HepG2 (cell line): ENCODE results near the gene TJP2. TPM values are rescaled to one million over a fixed set of nuclear protein-coding genes. Genes with fewer than 3 reads are reported as not detected.

Experiments
- ATAC-seq: fragments of 200-7000 bp; cut with Tn5 transposase; 3 replicates; pipeline ENCODE4 v1.9.1; 2020; ENCODE audit warnings: mild to moderate bottlenecking, moderate library complexity
- BruUV-seq: library from RNA; stranded (reverse); fragments of 400-500 nt; replicated peaks from 2 replicates; lab custom pipeline; 2021; lab: Mats Ljungman, UMichigan
- CTCF ChIA-PET: fragments of 300-600 bp; formaldehyde crosslinking; extraction: SDS; loops from one replicate; lab custom pipeline; 2021; ENCODE audit warnings: low total read pairs, inconsistent platforms, low intra/inter-chr PET ratio; lab: Yijun Ruan, JAX
- POLR2A ChIA-PET: fragments of 350-600 bp; sonication (Branson Sonifier 250); formaldehyde crosslinking; loops from one replicate; lab custom pipeline; 2020; ENCODE audit warnings: antibody characterized with exemption, inconsistent platforms; lab: Yijun Ruan, JAX
- DNase-seq: peaks from one replicate; pipeline ENCODE4 v3.0.0-alpha.2; 2015; ENCODE audit warnings: low spot score
- FAIRE-seq: peaks from 3 replicates; lab custom pipeline; 2011; peaks lifted over from hg19 to GRCh38; lab: Jason Lieb, UNC
- H2AFZ ChIP-seq: one replicate; pipeline ENCODE4 v1.6.1; 2011; ENCODE audit warnings: low read length, inconsistent platforms
- H3K27ac ChIP-seq: fragments of 300-600 bp; 3 replicates; pipeline ENCODE4 v1.8.0; 2011; ENCODE audit warnings: mixed run types, mild to moderate bottlenecking, mixed read lengths, low read length, inconsistent platforms; ENCODE audit not compliant: insufficient read depth; ENCODE audit errors: extremely low read length
- H3K27me3 ChIP-seq, 2 experiments: fragments of 200-600 bp in 1 of 2; 2 replicates in 1 of 2; 3 replicates in 1 of 2; pipeline versions ENCODE4 v1.6.0 to v1.8.0; 2011; ENCODE audit warnings: low read length in 2 of 2, mild to moderate bottlenecking in 2 of 2, moderate library complexity in 2 of 2, inconsistent platforms in 1 of 2; ENCODE audit not compliant: insufficient read depth in 2 of 2, control insufficient read depth in 1 of 2
- H3K36me3 ChIP-seq, 2 experiments: fragments of 200-600 bp in 1 of 2; replicated peaks in 1 of 2; 2 replicates in 1 of 2; 3 replicates in 1 of 2; pipeline versions ENCODE4 v1.5.1 to v1.8.0; 2011; ENCODE audit warnings: low read length in 2 of 2, inconsistent platforms in 1 of 2; ENCODE audit not compliant: insufficient read depth in 2 of 2, control insufficient read depth in 1 of 2
- H3K4me1 ChIP-seq: 2 replicates; pipeline ENCODE4 v1.5.1; 2012; ENCODE audit warnings: low read length, inconsistent platforms; ENCODE audit not compliant: insufficient read depth
- H3K4me2 ChIP-seq: 2 replicates; pipeline ENCODE4 v1.6.0; 2011; ENCODE audit warnings: low read depth, low read length, inconsistent platforms
- H3K4me3 ChIP-seq, 3 experiments: fragments of 200-600 bp in 1 of 3; sonication (generic), shearing (Covaris generic) in 1 of 3; replicated peaks in 1 of 3; 2 replicates each; pipeline ENCODE4 v1.5.1; 2011 to 2016; ENCODE audit warnings: low read length in 3 of 3, inconsistent platforms in 2 of 3, low read depth in 2 of 3, mild to moderate bottlenecking in 2 of 3, control low read depth in 1 of 3, mixed read lengths in 1 of 3; ENCODE audit not compliant: insufficient read depth in 1 of 3
- H3K79me2 ChIP-seq: one replicate; pipeline ENCODE4 v1.6.1; 2011; ENCODE audit warnings: low read length, inconsistent platforms; ENCODE audit not compliant: insufficient read depth
- H3K9ac ChIP-seq: 2 replicates; pipeline ENCODE4 v1.6.0; 2011; ENCODE audit warnings: mild to moderate bottlenecking, low read depth, low read length, inconsistent platforms; ENCODE audit not compliant: insufficient read depth
- H3K9me3 ChIP-seq: 2 replicates; pipeline ENCODE4 v1.5.1; 2012; ENCODE audit warnings: mild to moderate bottlenecking, low read length
- H4K20me1 ChIP-seq: 2 replicates; pipeline ENCODE4 v1.6.0; 2011; ENCODE audit warnings: inconsistent platforms, mild to moderate bottlenecking, low read length, moderate library complexity; ENCODE audit not compliant: insufficient read depth
- ARNT ChIP-seq: fragments of 450-650 bp; IDR thresholded peaks from 2 replicates; pipeline ENCODE4 v1.6.1; 2017
- ATF4 ChIP-seq, 2 experiments: fragments of 450-650 bp in 1 of 2; sonication (generic) in 1 of 2; formaldehyde crosslinking; IDR thresholded peaks; 2 replicates each; pipeline versions ENCODE4 v1.5.0 to v1.8.0; 2020 to 2022; ENCODE audit warnings: mild to moderate bottlenecking in 1 of 2, missing genetic modification reagents in 1 of 2
- LBX2 ChIP-seq: sonication (generic); formaldehyde crosslinking; IDR thresholded peaks from 2 replicates; pipeline ENCODE4 v1.5.0; 2020; ENCODE audit warnings: missing genetic modification reagents, mild to moderate bottlenecking, borderline replicate concordance
- PCBP1 ChIP-seq: fragments of 200-400 bp; formaldehyde crosslinking; IDR thresholded peaks from 2 replicates; pipeline ENCODE4 v1.6.1; 2017; ENCODE audit warnings: mild to moderate bottlenecking, low read depth, low read length, borderline replicate concordance
- RAD51 ChIP-seq: fragments of 450-650 bp; IDR thresholded peaks from 2 replicates; pipeline ENCODE4 v1.6.1; 2016; ENCODE audit warnings: borderline replicate concordance
- RBM22 ChIP-seq: fragments of 200-400 bp; formaldehyde crosslinking; optimal IDR thresholded peaks from 2 replicates; pipeline ENCODE3; 2017; ENCODE audit warnings: mild to moderate bottlenecking, low read length, moderate library complexity
- SOX6 ChIP-seq, 2 experiments: fragments of 450-650 bp in 1 of 2; sonication (generic) in 1 of 2; formaldehyde crosslinking in 1 of 2; IDR thresholded peaks; 2 replicates each; pipeline versions ENCODE4 v1.4.0 to v1.6.1; 2017 to 2020; ENCODE audit warnings: antibody characterized with exemption in 1 of 2, mild to moderate bottlenecking in 1 of 2, missing genetic modification reagents in 1 of 2
- ZBTB4 ChIP-seq: sonication (generic); formaldehyde crosslinking; IDR thresholded peaks from 2 replicates; pipeline ENCODE4 v1.4.0; 2020; ENCODE audit warnings: missing genetic modification reagents, mild to moderate bottlenecking, borderline replicate concordance
- ZBTB7A ChIP-seq: sonication (generic); formaldehyde crosslinking; IDR thresholded peaks from 2 replicates; pipeline ENCODE4 v1.8.0; 2022; ENCODE audit warnings: mild to moderate bottlenecking, missing genetic modification reagents
- ZNF124 ChIP-seq: sonication (generic); formaldehyde crosslinking; IDR thresholded peaks from 2 replicates; pipeline ENCODE4 v1.4.0; 2020; ENCODE audit warnings: missing genetic modification reagents
- ZNF280D ChIP-seq: sonication (generic); formaldehyde crosslinking; IDR thresholded peaks from 2 replicates; pipeline ENCODE4 v1.5.1; 2020; ENCODE audit warnings: mild to moderate bottlenecking, missing genetic modification reagents
- ZNF691 ChIP-seq: sonication (generic); formaldehyde crosslinking; IDR thresholded peaks from 2 replicates; pipeline ENCODE4 v1.4.0; 2020; ENCODE audit warnings: missing genetic modification reagents, low read depth, mild to moderate bottlenecking, borderline replicate concordance
- WGBS: methylation state at CpG from one replicate; pipeline ENCODE4 v1.1.6; 2017; ENCODE audit warnings: low lambda C conversion rate; 5-methylcytosine and 5-hydroxymethylcytosine counted together
- in situ Hi-C: cut with HindIII; loops from 2 replicates; pipeline ENCODE4 v1.10.0; 2017; ENCODE audit warnings: low pct_unique_long_range_greater_than_20kb; ENCODE audit not compliant: extremely low pct_ligation_motif_present
- intact Hi-C: fragments of 100-400 bp; cut with micrococcal nuclease; formaldehyde crosslinking; loops from one replicate; pipeline ENCODE4 v1.10.0; 2022; ENCODE audit not compliant: unreplicated experiment
- polyA plus RNA-seq, 8 experiments: library from polyadenylated mRNA; depleted of rRNA in 3 of 8; stranded (reverse) in 7 of 8; unstranded in 1 of 8; fragments of >200 nt; fragmentation: Illumina TruSeq in 4 of 8; extraction: Trizol in 4 of 8; gene quantifications; 2 replicates each; pipeline versions ENCODE4 v1.2.1 to v1.2.3, GENCODE V29; 2011 to 2016; ENCODE audit warnings: low read depth in 4 of 8, missing spikeins in 1 of 8, mixed read lengths in 1 of 8; ENCODE audit not compliant: insufficient read depth in 1 of 8
- total RNA-seq, 5 experiments: library from RNA; depleted of rRNA; stranded (reverse); fragments of >200 nt; fragmentation: Illumina TruSeq; extraction: Trizol; gene quantifications; 2 replicates each; pipeline ENCODE4 v1.2.3, GENCODE V29; 2016; ENCODE audit warnings: low read depth in 1 of 5

The TJP2 gene
- total and polyA plus RNA-seq, 2 of the 13 experiments (the other 11 are each of a cell fraction or from before 2014, with no cell fraction given) = 109 to 110 TPM

- 95% methylated on average over 4 of the region's 4 CpGs for WGBS
- TF ChIP-seq RAD51 = no peak
- no peak for TF ChIP-seq ZNF280D
- no peak for TF ChIP-seq ATF4 (CRISPR knock-in tag; IDR thresholded peaks at IDR 0.05)
- TF ChIP-seq RBM22 = no peak
- TF ChIP-seq ZNF124 (CRISPR knock-in tag) = no peak
- no peak for TF ChIP-seq PCBP1
- no peak for TF ChIP-seq LBX2
- no peak for TF ChIP-seq ZNF691
- no peak for TF ChIP-seq SOX6 (IDR thresholded peaks at IDR 0.05)
- no peak for TF ChIP-seq SOX6 (CRISPR knock-in tag; IDR thresholded peaks at IDR 0.05)
- no peak for TF ChIP-seq ZBTB7A (CRISPR knock-in tag)
- TF ChIP-seq ZBTB4 (CRISPR knock-in tag) = no peak
- no peak for TF ChIP-seq ARNT
These were observed 79.0 kb downstream of the TJP2 start for GRCh38 chr9:69253057-69253456.

More at GRCh38 chr9:69253057-69253456, 79.0 kb downstream of the TJP2 start:
- Histone ChIP-seq H3K4me2 (no peak overlapping the region), H4K20me1 (peaks cover 9% of the 10 kb centered on the region; the same call in 1 of the 2 replicates), H2AFZ (no peak overlapping the region), H3K4me1 (no peaks in the 10 kb centered on the region), H3K9ac (no peak overlapping the region), H3K79me2 (no peaks in the 10 kb centered on the region), H3K27ac (no peak overlapping the region), H3K4me3 (no peak overlapping the region), H3K36me3 (peaks cover 36 to 73% of the 10 kb centered on the region in 2 experiments), H3K9me3 (no peaks in the 10 kb centered on the region), H3K27me3 (no peaks in the 10 kb centered on the region)
- FAIRE-seq (no peak), DNase-seq (no peak), ATAC-seq (no peak)
- intact Hi-C loops = no loop called here
- BruUV-seq = no TSS peak
- ChIA-PET POLR2A (no interaction called here), CTCF (no interaction called here)
- in situ Hi-C loops = no loop called here
